Activated naive CD8-positive, alpha-beta T cell treated with anti-CD3 and anti-CD28 coated beads, Interleukin-2, amount 50 U/mL, for 16 hours (primary cell): ENCODE measurements around the gene CTNNAL1.

Experiments
- DNase-seq: peaks from one replicate; pipeline ENCODE4 v3.0.0-alpha.2; 2020; ENCODE audit warnings: low read depth, low spot score

CTNNAL1 gene

GRCh38 chr9:109027176-109027575 lies 13.9 kb upstream of the CTNNAL1 start:
- no peak for DNase-seq

GRCh38 chr9:109026306-109026705 lies 13.0 kb upstream of the CTNNAL1 start:
- DNase-seq: no peak

GRCh38 chr9:109022873-109023272 lies 9.6 kb upstream of the CTNNAL1 start:
- DNase-seq: no peak

GRCh38 chr9:109020581-109021511 lies 7.5 kb upstream of the CTNNAL1 start:
- DNase-seq: no peak

GRCh38 chr9:109020113-109020512 lies 6.8 kb upstream of the CTNNAL1 start:
- DNase-seq: no peak

GRCh38 chr9:109019420-109019819 lies 6.1 kb upstream of the CTNNAL1 start:
- DNase-seq: no peak

GRCh38 chr9:109017493-109017892 lies 4.2 kb upstream of the CTNNAL1 start:
- no peak for DNase-seq

- no peak for DNase-seq
These were observed 3.8 kb upstream of the CTNNAL1 start for GRCh38 chr9:109017061-109017460.

GRCh38 chr9:109016132-109016531 lies 2.8 kb upstream of the CTNNAL1 start:
- DNase-seq: no peak

- DNase-seq: no peak
These were observed 1.4 kb upstream of the CTNNAL1 start for GRCh38 chr9:109014608-109015280.

GRCh38 chr9:109013679-109014607 lies 644 bp upstream of the CTNNAL1 start:
- no peak for DNase-seq

- DNase-seq: no peak
These were observed 1.1 kb downstream of the CTNNAL1 start for GRCh38 chr9:109012009-109012875.

GRCh38 chr9:109011231-109011671 lies 2.0 kb downstream of the CTNNAL1 start:
- no peak for DNase-seq

- DNase-seq: peak; percentile 39
These were observed 2.6 kb downstream of the CTNNAL1 start for GRCh38 chr9:109010746-109011145.

GRCh38 chr9:109005678-109006077 lies 7.6 kb downstream of the CTNNAL1 start:
- DNase-seq: no peak

- no peak for DNase-seq
These were observed 10.2 kb downstream of the CTNNAL1 start for GRCh38 chr9:109003116-109003515.

GRCh38 chr9:109002141-109002540 lies 11.2 kb downstream of the CTNNAL1 start:
- DNase-seq: no peak

GRCh38 chr9:109001275-109001676 lies 12.0 kb downstream of the CTNNAL1 start:
- no peak for DNase-seq

GRCh38 chr9:108997112-108997511 lies 16.2 kb downstream of the CTNNAL1 start:
- DNase-seq: no peak

- DNase-seq: no peak
These were observed 16.7 kb downstream of the CTNNAL1 start for GRCh38 chr9:108996643-108997042.

GRCh38 chr9:108994695-108995094 lies 18.6 kb downstream of the CTNNAL1 start:
- DNase-seq: no peak
